GM21367 (cell line): ENCODE data around the gene MAST4.

Source experiments
- ATAC-seq: cut with Tn5 transposase; IDR thresholded peaks from one replicate; pipeline ENCODE4 v1.9.1; 2021; ENCODE audit not compliant: unreplicated experiment

MAST4 gene

DNA sequence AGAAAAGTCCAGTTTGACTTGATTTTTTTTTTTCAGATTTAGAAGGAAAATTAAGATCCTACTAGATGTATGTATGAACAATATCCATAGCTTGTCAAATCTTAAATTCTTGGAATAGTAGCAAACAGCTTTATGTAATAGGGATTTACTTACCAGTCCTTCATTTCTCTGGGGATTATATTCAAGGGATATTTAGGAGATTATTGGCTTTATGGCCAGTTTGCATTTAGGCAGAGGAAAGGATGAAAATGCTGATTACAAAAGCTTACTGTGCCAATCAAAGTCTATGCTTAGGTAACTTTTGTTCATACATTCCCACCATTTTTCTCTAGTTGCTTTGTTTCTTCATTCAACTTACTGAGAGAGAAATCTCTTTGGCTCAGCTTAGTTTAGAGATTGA lies 47.9 kb downstream of the MAST4 start:
- ATAC-seq, result no peak

- no peak for ATAC-seq
These were observed 48.8 kb downstream of the MAST4 start for GRCh38 chr5:66645039-66645438.

DNA sequence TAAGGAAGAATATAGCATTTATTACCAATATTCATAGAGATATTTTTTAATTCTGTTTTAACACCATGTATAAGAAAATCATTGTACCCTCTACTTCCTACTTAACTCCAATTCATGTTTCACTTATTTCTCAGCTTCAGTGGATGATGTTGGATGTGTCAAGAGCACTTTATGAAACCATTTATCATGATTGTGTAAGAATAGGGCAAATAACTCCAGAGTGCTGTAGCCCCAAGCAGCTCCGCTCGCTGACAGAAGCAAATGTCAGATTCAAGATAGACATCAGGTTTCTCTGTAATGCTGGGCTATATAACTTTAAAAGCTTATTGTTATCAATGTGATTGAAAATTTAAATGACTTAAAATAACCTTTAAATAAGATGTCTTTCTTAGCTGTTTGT lies 50.4 kb downstream of the MAST4 start:
- ATAC-seq, result no peak

- no peak for ATAC-seq
These were observed 51.1 kb downstream of the MAST4 start for GRCh38 chr5:66647146-66647856.

DNA sequence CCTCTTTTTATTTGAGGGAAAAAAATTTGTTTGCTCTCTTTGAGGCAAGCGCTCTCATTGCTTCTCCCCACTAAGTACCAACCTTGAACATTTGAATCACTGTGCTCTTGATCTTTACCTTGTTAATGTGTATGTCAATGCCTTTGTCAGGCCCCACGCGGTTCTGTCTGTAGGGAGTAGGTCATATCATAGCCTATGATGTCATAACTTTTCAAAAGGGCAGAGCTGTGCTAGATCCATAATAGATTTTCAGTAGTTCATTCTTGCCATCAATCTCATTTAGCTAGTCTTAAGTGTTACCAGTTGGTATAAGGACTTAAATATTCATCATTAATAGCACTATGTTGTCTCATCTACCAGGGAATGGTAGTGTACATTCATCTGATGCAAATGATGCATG lies 56.6 kb downstream of the MAST4 start:
- no peak for ATAC-seq

- no peak for ATAC-seq
These were observed 57.1 kb downstream of the MAST4 start for GRCh38 chr5:66653325-66653724.

DNA sequence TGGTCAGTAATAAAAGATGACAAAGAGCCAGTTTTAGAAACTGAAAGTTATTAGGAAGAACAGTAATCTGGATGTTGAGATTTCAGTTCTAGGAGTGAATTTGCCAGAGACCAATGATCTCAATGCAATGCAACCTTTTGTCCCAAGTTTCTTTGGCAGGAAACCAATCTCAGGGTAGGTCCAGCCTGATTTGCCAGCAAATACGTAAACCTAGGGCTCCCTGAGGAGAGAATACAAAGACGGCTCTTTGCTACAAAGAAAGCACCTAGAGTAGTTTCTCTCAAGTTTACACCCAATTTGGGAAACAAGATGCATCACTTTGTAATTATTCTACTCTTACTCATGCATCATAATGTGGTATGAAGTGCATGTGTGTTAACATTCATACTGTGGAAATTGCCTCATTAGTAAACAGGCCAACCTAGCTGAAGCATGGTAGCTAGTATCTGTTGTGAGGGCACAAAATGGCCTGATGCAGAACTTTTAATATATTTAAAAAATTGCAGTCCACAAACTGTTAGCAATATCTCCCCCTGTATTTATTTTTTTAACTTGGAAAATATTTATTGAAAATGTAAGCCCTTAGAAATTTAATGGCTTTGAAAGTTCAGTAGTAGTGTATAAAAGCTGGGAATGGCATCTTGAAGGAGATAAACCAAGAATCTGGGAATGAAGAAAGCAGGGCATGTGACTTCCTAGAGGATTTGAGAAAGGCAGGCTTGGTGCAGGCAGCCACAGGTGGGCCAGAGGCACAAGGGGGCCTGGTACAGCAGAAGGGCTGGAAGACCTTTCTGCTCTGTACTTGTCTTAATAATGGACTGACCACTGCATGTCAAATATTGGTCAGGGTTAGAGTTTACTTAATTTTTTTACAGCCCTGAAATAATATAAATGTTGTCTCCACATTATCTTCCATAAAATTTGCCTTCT lies 59.5 kb downstream of the MAST4 start:
- no peak for ATAC-seq

DNA sequence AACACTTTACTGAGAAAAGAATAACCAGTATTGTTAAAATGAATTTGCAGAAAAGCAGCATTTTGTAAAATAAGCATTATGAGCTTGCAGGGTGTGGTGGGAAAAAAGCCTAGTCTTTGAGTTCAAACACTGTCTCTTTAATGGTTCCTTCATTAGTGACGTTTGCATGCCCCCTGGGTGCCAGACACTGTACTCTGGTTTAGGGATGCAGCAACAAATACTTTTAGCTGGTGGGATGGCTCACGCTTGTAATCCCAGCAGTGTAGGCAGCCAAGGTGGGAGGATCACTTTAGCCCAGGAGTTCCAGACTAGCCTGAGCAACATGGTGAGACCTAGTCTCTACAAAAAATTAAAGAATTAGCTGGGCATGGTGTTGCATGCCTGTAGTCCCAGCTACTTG lies 62.3 kb downstream of the MAST4 start:
- ATAC-seq, result no peak

DNA sequence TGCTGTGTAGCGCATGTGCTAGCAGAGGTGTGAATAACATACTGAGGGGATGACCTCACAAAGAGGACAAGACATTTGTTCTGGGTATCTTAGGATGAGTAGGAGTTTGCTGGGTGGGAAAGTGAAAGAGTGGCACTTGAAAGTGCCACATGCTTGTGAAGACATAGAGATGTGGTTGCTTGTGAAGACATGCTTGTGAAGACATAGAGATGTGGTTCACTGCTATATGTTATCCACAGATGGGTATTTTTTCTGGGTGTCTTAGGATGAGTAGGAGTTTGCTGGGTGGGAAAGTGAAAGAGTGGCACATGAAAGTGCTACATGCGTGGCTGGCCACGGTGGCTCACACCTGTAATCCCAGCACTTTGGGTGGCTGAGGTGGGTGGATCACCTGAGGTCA lies 63.6 kb downstream of the MAST4 start:
- ATAC-seq, result no peak

DNA sequence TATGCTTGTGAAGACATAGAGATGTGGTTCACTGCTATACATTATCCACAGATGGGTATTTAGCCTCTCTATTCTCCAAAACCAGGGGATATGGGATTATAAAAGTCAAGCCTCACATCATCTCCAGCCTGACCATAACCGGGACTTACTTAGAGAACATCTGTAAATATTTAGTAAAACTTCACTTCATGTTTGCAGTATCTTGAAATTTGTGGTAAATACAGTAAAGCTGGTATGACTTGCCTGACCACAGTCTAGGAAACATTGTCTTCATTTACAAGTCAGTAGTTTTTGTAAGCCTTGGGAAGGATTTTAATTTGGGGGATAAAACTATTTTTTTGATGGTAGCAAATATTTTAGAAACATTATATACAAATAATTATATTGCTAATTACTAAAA lies 64.2 kb downstream of the MAST4 start:
- ATAC-seq, result no peak

DNA sequence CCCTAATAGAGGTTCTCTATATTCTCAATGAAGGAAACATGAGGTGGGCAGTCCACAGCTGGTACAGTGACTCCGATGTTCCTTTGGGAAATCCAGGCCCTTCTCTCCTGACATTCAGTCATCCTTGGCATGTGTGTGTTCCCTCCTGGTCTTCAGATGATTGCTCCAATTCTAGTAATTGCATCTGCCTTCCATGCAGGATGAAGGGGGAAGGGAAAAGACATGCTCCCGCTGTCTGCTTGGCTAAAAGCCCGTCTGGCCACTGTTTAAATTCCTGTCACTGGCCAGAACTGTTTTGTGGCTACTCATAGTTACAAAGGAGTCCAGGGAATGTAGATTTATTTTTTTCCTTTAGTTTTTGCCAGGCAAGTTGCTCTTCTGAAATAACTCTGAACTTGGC lies 65.0 kb downstream of the MAST4 start:
- no peak for ATAC-seq

DNA sequence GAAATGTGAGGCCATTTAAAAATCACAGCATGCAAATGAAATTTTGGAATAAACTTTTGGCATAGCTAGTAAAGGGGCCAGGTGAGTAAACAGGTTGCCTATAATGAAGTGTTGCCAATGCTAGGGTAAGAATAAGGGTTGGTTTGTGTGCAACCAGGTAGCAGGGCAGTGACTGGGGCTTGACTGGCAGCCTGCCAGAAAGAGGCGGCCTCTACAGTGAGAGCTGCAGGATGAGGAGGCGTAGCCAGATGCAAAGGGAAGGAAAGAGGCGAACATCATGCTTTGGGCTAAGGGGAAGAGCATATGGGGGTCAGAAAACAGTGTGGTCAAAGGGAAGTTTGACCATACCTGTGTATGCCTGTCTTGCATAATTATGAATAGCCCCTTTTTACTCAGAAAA lies 70.6 kb downstream of the MAST4 start:
- no peak for ATAC-seq

GRCh38 chr5:66669086-66669861 lies 73.1 kb downstream of the MAST4 start:
- ATAC-seq, result no peak

GRCh38 chr5:66669862-66670195 lies 73.6 kb downstream of the MAST4 start:
- no peak for ATAC-seq

DNA sequence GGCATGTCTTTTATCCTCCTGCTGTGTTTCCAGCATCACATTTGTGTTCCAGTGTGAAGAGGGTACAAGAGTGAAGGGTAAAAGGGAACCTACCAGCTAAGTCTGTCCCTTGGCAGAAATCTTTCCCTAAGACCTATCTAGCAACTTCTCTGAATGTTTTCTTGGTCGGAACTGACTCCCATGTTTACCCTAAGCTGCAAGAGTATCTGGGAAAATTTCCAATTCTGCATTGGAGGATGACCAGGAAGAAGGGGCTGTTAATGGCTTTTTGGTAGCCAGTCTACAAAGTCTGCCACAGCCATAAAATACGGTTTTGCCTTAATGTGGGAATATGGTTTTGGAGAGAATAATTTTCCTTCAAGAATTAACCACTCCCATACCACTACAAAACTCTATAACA lies 75.1 kb downstream of the MAST4 start:
- ATAC-seq, result no peak

GRCh38 chr5:66674802-66675201 lies 78.6 kb downstream of the MAST4 start:
- no peak for ATAC-seq

DNA sequence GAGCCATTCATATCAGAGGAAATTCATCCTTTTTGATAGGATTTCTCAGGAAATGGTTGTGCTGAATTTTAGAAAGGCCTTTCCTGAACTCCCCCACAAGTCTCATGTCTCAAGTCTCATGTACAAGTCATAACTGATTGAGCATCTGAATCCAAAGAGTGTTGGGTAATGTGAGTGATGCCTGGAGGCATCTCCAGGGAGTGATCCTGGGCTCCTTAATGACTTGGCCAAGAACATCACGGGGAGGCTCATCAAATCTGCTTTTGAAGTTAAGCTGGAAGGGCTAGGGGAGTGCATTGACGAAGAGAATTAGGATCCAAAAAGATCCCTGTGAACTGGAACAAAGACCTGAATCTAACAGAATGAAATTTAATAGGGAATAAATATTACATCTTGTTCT lies 79.2 kb downstream of the MAST4 start:
- no peak for ATAC-seq

DNA sequence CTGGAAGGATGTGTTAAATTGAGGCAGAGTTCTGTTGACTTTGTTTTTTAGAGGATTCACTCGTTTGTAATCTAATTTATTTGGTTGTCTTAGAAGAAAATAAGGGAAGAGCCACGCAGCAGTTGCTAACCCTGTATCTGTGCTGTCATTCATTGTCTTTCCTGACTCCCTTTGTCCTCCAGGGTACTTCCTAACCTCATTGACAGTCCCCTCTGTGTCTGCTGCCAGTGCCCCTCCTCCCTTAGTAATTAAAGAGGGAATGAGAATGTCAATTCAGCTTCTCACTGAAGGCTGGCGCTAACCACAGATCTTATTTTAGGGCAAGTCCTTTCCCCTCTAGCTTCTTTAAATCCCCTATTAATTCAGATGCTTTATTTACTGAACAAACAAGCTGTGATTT lies 84.0 kb downstream of the MAST4 start:
- ATAC-seq, result no peak

DNA sequence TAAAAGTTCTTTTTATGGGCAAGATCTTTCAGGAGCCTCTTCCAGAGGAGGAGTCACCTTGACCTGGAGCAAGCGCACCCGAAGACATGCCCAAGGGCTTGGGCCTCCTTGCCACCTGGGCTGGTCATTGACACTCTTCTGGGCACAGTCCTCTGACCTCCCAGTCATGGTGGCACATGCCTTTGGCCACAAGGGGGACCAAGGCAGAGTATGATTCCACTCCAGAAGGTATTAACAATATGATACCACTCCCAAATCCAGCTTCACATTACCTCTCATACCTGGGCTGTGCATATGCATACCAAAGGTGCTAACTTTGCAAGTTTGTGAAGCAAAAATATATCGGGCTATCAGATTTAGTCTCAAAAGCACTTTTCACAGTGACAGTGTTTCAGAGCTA lies 84.6 kb downstream of the MAST4 start:
- no peak for ATAC-seq

- no peak for ATAC-seq
These were observed 88.5 kb downstream of the MAST4 start for GRCh38 chr5:66684663-66685062.

- ATAC-seq, result no peak
These were observed 93.5 kb downstream of the MAST4 start for GRCh38 chr5:66689522-66690220.
